DMS79 (cell line): Measurements from ENCODE around the gene TMEM59.
"Not testable (repeated sequence)": the region's sequence is repeated elsewhere in the genome, so short reads cannot be mapped to it uniquely, and the experiment has no call there.

Experiments used
- DNase-seq: peaks from one replicate; lab custom pipeline; 2025; lab: John Stamatoyannopoulos, UW

Gene TMEM59

DNA sequence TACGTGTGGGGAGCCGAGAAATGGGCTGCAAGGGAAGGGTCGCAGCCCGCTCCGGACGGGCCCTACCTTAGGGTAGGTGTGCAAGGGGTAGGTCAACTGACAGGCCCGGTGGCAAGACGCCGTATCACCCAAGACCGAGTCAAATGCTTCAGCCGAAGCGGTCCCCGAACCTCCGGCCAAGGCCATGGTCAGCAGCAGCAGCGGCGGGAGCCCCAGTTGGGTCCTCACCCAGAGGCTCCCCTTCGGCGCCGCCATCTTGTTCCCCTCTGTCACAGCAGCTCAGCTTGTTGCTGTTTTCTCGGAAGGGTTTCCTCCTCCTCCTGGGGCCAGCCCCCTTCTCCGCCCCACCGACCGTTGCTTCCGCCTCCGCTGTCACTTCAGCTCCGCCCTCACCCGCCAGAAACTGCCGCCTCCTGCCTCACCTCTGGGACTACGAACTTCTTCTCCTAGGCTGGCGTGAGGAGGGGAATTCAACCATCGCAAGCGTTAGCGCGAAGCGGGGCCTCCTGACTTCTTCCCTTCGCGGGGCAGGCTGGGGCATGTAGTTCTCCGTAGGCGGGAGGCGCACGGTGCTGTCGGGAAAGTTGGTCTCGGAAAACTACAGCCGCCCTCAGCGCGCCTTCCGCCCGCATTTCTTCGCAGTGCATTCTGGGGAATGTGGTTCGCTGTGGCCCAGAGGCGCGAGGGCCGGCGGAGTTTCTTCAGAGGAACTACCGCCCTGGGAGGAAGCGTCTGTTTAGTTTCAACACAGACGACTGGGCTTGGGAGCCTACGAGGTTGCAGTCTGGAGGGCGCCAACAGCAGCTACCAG lies at the start of gene TMEM59, which contains the start of gene TCEANC2:
Gene TMEM59 (minus strand): TSS at position 271 of the 811 bp plus-strand sequence. CDS start 16 bp downstream, at position 255.
Gene TCEANC2 (plus strand): TSS at position 675 of the 811 bp plus-strand sequence. CDS start 815 bp downstream, outside the sequence.
- DNase-seq, result peak; percentile 97

DNA sequence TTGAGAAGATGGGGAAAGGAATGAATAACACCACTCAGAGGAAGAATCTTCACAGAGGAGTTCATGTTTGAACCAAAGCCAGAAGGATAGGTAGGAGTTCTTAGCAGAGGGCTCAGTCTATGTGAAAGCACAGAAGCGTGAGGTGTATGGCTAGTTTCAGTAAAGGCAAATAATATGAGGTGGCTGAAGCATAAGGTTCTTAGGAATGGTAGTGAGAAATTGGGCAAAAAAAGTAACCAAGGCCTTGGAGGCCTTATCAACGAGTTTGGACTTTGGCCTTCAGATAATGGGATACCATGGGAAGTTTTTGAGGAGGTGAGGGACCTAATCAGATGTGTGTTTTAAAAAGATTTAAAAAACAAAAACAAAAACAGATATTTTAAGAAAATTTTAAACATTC lies 47.5 kb upstream of the TMEM59 start:
- DNase-seq, result no peak

DNA sequence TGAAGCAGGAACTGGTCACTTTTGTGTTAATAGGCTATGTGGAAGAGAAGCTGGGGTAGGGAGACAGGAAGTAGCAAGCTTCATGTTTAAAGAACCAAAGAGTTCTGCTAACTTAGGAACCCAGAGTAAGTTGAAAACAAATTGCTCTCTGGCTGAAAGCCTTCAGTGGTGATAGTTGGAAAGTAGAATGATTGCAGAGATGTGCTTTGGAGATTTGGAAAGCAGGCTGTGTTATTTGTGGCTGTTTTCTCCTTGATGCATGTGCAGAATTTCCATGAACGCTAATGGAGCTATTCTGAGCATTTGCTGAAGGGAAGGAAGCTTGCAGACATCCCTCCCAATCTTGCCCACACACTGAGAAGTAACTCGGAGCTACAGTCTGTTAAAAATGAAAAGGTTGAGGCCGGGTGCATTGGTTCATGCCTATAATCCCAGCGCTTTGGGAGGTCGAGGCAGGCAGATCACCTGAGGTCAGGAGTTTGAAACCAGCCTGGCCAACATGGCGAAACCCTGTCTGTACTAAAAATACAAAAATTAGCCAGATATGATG lies 46.1 kb upstream of the TMEM59 start:
- no peak for DNase-seq

DNA sequence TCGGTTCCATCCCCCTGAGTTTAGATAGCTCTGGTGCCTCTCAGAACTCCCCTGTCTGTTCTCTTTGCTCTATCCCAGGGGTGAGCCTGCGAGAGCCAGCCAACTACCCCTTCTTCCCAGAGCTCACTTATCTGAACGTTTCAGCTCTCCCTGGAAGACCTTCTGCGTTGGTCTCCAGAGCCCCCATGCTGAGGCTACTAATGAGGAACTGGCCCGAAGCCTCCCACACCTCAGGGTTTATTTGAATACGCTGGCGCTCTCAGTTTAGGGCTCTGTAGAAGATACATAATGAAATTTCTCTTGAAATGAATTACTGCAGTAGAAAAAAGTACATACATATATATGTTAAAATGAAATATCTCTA lies 43.9 kb upstream of the TMEM59 start:
- no peak for DNase-seq

DNA sequence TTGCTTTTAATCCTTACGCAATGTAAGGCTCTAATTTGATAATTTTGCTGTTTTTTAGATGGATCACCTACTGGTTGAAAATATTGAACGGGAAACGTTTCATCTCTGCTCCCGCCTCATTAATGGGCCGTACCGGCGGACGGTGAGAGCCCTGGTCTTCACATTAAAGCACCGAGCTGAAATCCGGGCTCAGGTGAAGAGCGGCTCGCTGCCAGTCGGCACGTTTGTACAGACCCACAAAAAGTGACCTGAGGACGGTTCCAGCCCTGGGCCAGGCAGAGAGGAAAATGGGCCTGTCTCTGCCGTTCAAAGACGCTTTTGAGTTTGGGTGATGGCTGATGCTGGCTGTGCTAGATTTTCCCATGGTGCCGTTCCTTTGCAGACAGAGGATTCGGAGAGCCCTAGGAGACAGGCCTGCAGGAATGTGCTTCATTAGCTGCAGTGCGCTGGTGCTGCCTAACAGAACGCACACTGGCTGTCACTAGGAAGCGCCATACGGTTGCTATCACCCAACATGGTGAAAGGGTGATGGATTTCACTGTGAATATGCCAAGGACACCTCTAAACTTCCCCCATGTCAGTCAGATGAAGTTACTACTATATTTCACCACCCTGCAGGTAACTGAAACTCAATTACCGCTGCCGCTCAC lies 43.3 kb upstream of the TMEM59 start:
- DNase-seq, result no peak

DNA sequence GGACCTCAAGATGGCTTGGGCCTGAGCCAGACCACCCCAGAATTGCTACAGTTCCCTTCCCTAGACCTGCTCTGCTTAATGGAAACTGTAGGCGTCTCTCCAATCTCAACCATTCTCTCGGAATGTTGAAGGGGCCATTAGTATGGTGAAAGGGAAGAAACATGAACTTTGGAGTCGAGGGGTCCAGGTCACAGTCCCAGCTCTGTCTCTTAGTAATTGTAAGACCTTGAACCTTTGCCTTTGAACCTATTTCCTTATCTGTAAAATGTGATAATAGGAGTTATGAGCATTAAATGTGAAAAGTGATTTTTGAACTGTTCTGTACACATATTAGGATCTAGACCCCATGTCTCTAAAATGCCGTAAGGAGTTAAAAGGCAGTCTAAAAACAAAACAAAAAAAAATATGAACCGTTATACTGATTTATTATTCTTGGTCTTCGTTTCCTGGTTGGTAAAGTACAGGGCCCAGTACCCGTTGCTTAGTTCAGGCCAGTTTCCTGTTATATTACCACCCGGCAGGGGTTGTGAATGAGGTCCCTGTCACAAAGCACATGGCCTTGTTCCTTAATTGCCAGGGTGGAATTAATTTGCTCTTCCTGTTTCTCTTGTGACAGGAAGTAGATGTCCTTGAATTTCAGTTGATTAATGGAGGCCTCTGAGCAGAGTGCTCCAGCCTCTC lies 42.7 kb upstream of the TMEM59 start:
- no peak for DNase-seq

GRCh38 chr1:54094730-54095105 lies 41.7 kb upstream of the TMEM59 start:
- not testable (repeated sequence) for DNase-seq

DNA sequence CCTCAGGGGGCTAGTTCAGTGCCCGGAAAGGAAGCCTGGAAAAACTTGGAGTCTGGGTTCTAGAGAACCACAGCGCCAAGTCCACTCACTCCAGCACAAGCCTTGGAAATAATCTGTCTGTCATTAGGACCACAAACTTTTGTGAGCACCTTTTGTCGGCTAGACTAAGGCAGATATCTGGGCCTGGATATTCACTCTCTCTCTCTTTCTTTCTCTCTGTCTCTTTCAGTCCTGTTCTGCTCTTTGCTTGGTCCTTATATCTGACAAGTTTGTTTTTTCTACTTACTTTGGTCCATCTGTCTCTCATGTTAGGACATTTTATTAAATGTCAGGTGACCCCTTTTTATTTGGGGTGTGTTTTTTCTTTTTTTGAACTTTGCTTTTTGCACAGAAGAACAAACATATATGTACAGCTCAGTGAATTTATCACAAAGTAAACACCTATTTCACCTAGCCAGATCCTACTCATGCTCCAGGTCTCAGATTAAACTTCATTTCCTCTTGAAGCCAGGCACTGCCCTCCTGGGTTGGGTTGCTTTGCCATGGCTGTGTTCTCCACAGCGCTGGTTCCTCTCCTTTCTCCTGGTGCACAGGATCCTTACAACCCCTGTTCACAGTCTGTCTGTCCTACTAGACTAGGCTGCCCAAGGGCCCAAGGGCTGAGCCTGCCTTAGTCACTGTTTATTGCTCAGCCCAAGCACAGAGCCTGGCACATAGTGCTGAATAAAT lies 41.2 kb upstream of the TMEM59 start:
- no peak for DNase-seq

- DNase-seq, result no peak
Measured at GRCh38 chr1:54091666-54092065, 38.7 kb upstream of the TMEM59 start.

DNA sequence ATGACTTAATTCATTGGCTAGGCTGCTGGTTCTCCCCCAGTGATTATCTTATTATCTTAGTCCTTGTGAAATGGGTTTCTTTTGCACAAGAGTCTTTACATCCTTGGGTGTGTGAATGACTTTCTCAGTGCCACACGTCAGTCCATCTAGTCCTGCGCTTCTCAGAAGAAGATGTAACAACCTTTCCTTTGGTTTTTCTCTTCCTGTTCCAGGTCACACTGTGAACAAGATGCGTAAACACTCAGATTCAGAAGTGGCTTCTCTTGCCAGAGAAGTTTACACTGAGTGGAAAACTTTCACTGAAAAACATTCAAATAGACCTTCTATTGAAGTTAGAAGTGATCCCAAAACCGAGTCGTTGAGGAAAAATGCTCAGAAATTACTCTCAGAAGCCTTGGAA lies 35.4 kb upstream of the TMEM59 start:
- no peak for DNase-seq

DNA sequence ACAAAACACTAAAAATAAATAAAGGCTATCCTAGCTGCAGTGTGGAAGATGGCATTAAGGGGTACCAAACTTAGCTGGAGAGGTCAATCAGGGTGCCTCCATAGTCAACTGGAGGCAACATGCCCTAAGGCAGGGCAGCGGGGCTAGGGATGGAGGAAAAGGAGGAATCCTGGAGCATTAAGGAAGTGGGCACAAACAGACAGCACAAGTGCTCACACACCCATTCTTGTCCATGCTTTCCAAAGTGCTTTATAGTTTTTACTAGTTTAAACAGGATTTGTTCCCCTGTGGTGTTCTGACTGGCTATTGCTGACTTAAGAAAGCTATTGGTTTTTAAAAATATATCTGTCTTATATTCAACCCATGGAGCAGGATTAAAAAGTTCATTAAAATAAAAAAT lies 33.8 kb upstream of the TMEM59 start:
- no peak for DNase-seq

GRCh38 chr1:54084794-54085193 lies 31.8 kb upstream of the TMEM59 start:
- DNase-seq, result no peak

DNA sequence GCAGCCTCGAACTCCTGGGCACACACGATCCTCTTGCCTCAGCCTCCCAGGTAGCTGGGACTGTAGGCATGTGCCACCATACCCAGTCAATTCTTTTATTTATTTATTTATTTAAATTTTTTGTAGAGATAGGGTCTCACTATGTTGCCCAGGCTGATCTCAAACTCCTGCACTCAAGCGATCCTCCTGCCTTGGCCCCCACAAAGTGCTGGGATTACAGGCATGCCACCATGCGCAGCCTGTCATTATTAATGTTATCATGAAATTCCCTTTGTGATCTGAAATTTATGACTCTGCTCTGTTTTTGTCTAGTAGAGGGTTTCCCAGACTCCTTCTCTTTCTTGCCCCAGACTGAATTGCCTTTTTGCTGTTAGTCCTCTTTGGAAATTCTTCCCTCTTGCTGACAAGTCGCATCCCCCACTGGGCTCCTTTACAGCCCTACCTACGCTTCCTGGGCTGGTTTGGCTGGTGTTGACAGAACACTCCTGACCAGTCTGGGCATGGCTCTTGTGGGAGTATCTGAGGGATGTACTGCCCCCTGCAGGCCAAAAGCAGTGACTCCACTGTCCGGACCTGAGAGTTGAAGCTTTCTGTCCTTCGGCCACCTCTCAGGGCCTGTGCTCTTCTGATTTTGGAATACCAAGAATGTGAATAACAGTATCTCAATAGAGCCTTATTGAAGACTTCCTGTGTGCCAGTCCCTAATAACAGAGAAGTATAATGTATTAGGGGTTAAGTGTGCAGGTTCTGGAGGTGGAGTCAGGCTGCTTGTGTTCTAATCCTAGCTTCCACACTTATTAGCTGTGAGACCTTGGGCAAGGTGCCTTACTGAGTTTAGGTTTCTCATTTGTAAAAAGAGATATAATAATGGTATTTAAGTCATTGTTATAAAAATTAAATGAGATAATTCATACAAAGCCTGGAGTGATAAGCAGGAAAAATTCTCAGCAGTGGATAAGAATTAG lies 28.6 kb upstream of the TMEM59 start:
- DNase-seq, result no peak

- no peak for DNase-seq
Measured at GRCh38 chr1:54080598-54081049, 27.6 kb upstream of the TMEM59 start.

GRCh38 chr1:54077359-54077758 lies 24.4 kb upstream of the TMEM59 start:
- no peak for DNase-seq

GRCh38 chr1:54070171-54070837 lies 17.3 kb upstream of the TMEM59 start:
- DNase-seq, result peak; percentile 15

DNA sequence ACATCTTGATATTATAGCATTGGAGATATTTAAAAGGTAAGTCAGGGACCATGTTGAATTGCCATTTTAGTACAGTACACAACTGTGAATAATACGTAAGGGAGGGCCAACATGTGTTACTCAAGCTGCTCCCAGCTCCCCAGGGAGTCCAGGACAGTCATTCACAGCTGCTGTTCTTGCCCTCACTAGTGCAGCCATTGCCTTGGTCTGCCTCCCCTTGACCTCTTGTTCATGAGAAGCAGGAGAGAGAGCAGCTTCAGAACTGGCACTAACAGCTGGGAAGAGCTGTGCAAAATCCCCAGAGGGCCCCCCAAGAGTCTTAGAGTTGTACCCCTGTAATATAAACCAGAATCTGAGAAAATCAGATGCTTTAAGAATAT lies 16.8 kb upstream of the TMEM59 start:
- DNase-seq, result no peak

DNA sequence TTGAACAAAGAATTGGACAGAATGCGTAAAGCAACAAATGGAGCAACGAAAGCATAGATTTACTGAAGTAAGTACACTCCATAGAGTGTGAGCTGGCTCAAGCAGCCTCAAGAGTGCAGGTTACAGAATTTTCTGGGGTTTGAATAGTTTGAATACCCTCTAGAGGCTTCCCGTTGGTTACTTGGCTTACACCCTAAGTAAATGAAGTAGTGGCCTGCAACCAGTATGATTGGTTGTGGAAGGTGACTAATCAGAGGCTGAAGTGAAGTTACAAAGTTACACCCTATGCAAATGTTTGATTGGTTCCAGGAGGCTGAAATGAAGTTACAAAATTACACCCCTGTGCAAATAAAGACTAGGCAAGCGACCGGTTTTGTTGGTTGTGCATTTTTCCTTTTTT lies 11.3 kb upstream of the TMEM59 start:
- DNase-seq, result no peak

DNA sequence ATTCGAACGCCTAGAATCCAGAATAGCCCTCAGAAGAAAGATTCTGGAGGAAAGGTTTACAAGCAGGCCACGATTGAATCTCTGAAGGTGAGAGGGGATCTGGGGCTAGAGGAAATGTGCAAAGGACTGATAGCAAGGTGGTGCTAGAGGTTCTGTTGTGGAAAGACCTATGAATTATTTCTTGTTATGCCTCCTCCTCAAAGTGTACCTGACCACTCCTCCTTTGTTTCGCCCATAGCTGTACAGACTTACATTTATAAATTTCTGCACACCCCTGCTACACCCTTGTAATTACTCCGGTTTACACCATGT lies 1.4 kb upstream of the TMEM59 start:
- no peak for DNase-seq

DNA sequence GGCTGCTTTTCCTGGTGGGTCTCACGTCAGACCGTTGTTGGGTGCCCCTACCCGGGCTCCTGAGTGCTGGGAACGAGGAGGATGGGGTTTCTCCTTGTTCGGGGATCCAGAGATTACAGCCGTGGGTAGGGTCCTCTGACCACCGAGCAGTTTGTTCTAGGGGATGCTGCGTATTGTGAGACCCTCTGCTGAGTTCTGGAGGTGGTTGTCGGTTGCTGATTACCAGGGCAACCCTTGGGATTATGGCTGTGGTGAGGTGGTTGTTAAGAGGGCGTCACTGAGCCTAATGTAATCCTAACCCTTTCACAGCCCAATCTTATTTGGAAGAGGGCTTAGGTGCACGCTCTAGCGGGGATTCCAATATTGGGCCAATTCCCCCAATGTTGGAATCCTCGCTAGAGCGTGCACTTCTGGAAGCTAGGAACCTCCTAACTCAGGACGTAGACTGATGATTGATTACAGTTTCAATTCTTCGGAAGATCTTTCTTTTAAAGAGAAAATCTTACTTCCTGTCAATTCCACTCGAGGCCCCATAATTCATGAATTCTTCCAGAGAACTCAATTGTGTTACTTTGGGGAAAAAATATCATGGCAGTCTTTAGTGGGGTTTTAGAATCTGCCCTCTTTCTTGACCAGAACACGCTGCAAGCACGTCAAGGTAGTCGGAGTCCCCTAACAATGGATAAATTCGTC lies 887 bp upstream of the TMEM59 start:
- no peak for DNase-seq
